ENCODE data around the gene ASH1L. TPM values are rescaled to one million over a fixed set of nuclear protein-coding genes. Genes with fewer than 3 reads are reported as not detected.

The ASH1L gene
- total RNA-seq, 1 donor from 2014 or later = 28.5 TPM

DNA sequence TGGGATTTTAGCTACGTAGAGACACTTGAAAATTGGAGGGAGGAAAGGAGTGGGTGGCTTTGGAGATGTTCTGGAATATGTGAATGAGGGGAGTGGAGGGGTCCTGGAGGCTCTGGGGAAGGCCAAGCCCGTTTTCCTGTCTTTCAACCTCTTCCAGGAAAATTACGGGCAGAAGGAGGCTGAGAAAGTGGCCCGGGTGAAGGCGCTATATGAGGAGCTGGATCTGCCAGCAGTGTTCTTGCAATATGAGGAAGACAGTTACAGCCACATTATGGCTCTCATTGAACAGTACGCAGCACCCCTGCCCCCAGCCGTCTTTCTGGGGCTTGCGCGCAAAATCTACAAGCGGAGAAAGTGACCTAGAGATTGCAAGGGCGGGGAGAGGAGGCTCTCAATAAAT lies 242.4 kb downstream of the ASH1L start:
- Mint-ChIP-seq H3K27me3 (ENCODE audit: unreplicated experiment) (peaks cover 6% of the 10 kb centered on the region), H3K4me3 (ENCODE audit: unreplicated experiment) (peak overlapping the region; percentile 88), H3K9me3 (ENCODE audit: unreplicated experiment) (no peaks in the 10 kb centered on the region), H3K36me3 (ENCODE audit: low read depth, unreplicated experiment) (peaks cover 23% of the 10 kb centered on the region), H3K4me1 (ENCODE audit: unreplicated experiment) (peaks cover 41% of the 10 kb centered on the region), H3K27ac (ENCODE audit: unreplicated experiment) (peak overlapping the region; percentile 59)
- TF ChIP-seq, protein P1, sequence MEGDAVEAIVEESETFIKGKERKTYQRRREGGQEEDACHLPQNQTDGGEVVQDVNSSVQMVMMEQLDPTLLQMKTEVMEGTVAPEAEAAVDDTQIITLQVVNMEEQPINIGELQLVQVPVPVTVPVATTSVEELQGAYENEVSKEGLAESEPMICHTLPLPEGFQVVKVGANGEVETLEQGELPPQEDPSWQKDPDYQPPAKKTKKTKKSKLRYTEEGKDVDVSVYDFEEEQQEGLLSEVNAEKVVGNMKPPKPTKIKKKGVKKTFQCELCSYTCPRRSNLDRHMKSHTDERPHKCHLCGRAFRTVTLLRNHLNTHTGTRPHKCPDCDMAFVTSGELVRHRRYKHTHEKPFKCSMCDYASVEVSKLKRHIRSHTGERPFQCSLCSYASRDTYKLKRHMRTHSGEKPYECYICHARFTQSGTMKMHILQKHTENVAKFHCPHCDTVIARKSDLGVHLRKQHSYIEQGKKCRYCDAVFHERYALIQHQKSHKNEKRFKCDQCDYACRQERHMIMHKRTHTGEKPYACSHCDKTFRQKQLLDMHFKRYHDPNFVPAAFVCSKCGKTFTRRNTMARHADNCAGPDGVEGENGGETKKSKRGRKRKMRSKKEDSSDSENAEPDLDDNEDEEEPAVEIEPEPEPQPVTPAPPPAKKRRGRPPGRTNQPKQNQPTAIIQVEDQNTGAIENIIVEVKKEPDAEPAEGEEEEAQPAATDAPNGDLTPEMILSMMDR (IDR thresholded peaks at IDR 0.05; ENCODE audit: unreplicated experiment) = no peak
- no peak for DNase-seq (ENCODE audit: low spot score)

DNA sequence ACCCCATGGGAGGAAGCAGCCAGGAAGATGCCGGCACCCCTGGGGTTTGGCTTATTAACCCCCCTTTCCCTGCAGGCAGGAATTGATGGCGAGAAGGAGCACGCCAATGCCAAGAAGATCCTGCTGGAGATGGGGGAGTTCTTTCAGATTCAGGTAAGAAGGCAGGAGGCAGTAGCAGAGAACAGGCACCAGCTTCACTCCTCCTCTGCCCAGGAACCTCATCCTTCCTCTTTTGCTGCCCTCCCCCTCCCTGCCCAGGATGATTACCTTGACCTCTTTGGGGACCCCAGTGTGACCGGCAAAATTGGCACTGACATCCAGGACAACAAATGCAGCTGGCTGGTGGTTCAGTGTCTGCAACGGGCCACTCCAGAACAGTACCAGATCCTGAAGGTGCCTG lies 243.1 kb downstream of the ASH1L start:
- TF ChIP-seq, protein P1 (IDR thresholded peaks at IDR 0.05; ENCODE audit: unreplicated experiment) = no peak
- Mint-ChIP-seq H3K4me3 (ENCODE audit: unreplicated experiment) (peak overlapping the region; percentile 88), H3K36me3 (ENCODE audit: low read depth, unreplicated experiment) (peaks cover 27% of the 10 kb centered on the region)

DNA sequence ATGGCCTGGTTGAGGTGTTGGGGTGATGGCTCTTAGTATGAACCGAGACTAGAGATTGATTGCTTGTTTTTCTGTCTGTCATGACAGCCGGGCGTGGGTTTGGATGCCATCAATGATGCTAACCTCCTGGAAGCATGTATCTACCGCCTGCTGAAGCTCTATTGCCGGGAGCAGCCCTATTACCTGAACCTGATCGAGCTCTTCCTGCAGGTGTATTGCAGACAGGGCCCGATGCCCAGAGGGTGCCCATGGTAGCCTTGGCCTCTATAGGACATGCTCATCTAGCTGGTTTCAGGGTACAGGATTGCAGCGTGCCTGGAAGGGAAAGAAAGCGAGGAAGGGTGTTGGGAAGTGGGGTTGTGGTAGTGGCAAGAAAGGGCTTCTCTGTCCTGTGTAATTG lies 244.5 kb downstream of the ASH1L start:
- Mint-ChIP-seq H3K4me1 (ENCODE audit: unreplicated experiment) (peaks cover 47% of the 10 kb centered on the region), H3K27ac (ENCODE audit: unreplicated experiment) (no peak overlapping the region), H3K9me3 (ENCODE audit: unreplicated experiment) (no peaks in the 10 kb centered on the region), H3K36me3 (ENCODE audit: low read depth, unreplicated experiment) (peaks cover 33% of the 10 kb centered on the region), H3K27me3 (ENCODE audit: unreplicated experiment) (peaks cover 6% of the 10 kb centered on the region), H3K4me3 (ENCODE audit: unreplicated experiment) (peak overlapping the region; percentile 67)
- no peak for DNase-seq (ENCODE audit: low spot score)
- TF ChIP-seq, protein P1 (IDR thresholded peaks at IDR 0.05; ENCODE audit: unreplicated experiment) = no peak

More for the DNA sequence above, 243.1 kb downstream of the ASH1L start:
- Mint-ChIP-seq H3K27me3 (ENCODE audit: unreplicated experiment) (peaks cover 6% of the 10 kb centered on the region), H3K4me1 (ENCODE audit: unreplicated experiment) (peaks cover 41% of the 10 kb centered on the region), H3K27ac (ENCODE audit: unreplicated experiment) (peak overlapping the region; percentile 40), H3K9me3 (ENCODE audit: unreplicated experiment) (no peaks in the 10 kb centered on the region)
- DNase-seq (ENCODE audit: low spot score) = no peak

DNA sequence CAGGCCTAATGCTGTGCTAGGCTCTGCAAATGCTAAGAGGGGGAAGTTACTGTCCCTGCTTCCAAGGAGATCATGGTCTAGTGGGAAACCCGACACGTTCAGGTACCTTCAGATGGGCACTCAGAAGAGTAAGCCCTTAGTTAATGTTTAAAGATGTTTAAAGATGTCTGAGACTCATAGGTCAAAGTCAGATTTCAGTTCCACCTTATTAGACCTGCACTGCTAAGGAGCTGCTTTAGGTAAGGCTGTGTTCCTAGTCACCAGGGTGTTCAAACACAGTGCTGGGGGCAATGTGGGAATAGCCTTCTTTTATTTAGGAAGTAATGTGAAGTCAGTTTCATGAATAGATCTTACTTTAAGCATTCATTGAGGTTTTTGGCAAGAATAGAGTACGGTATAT lies 245.7 kb downstream of the ASH1L start:
- no peak for DNase-seq (ENCODE audit: low spot score)
- TF ChIP-seq, protein P1 (IDR thresholded peaks at IDR 0.05; ENCODE audit: unreplicated experiment) = no peak
- no peak overlapping the region for H3K27ac Mint-ChIP-seq (ENCODE audit: unreplicated experiment)
- H3K9me3 Mint-ChIP-seq (ENCODE audit: unreplicated experiment) = no peaks in the 10 kb centered on the region
- H3K4me1 Mint-ChIP-seq (ENCODE audit: unreplicated experiment) = peaks cover 50% of the 10 kb centered on the region
- H3K36me3 Mint-ChIP-seq (ENCODE audit: low read depth, unreplicated experiment) = peaks cover 40% of the 10 kb centered on the region
- H3K27me3 Mint-ChIP-seq (ENCODE audit: unreplicated experiment) = peaks cover 6% of the 10 kb centered on the region
- peak overlapping the region; percentile 44 for H3K4me3 Mint-ChIP-seq (ENCODE audit: unreplicated experiment)

GRCh38 chr1:155313261-155313660 lies 249.3 kb downstream of the ASH1L start:
- Mint-ChIP-seq H3K9me3 (ENCODE audit: unreplicated experiment) (no peaks in the 10 kb centered on the region), H3K36me3 (ENCODE audit: low read depth, unreplicated experiment) (peaks cover 44% of the 10 kb centered on the region), H3K4me1 (ENCODE audit: unreplicated experiment) (peaks cover 50% of the 10 kb centered on the region), H3K4me3 (ENCODE audit: unreplicated experiment) (peak overlapping the region; percentile 54), H3K27me3 (ENCODE audit: unreplicated experiment) (peaks cover 26% of the 10 kb centered on the region), H3K27ac (ENCODE audit: unreplicated experiment) (peak overlapping the region; percentile 21)
- DNase-seq (ENCODE audit: low spot score) = no peak
- TF ChIP-seq, protein P1 (IDR thresholded peaks at IDR 0.05; ENCODE audit: unreplicated experiment) = no peak

Data from endothelial cell (in vitro differentiated cells).